HEK293 (cell line): Measurements from ENCODE around the gene FHL2.

Experiments used
- BCL6B ChIP-seq: fragments of 450-650 bp; formaldehyde crosslinking; IDR thresholded peaks from 2 replicates; pipeline ENCODE4 v1.5.1; 2017; ENCODE audit warnings: missing biosample characterization, missing genetic modification characterization
- EGR2 ChIP-seq: fragments of 450-650 bp; formaldehyde crosslinking; IDR thresholded peaks from 2 replicates; pipeline ENCODE4 v1.5.1; 2016; ENCODE audit warnings: low read depth, missing biosample characterization, missing genetic modification characterization
- OVOL3 ChIP-seq: fragments of 450-650 bp; formaldehyde crosslinking; IDR thresholded peaks from 2 replicates; pipeline ENCODE4 v1.5.1; 2016; ENCODE audit warnings: missing biosample characterization, missing genetic modification characterization
- PBX3 ChIP-seq: sonication (generic); formaldehyde crosslinking; IDR thresholded peaks from 2 replicates; pipeline ENCODE4 v1.8.1; 2022; ENCODE audit warnings: mild to moderate bottlenecking, moderate library complexity, missing genetic modification reagents
- TCF7L2 ChIP-seq: IDR thresholded peaks from 2 replicates; pipeline ENCODE4 v1.6.1; 2011; ENCODE audit warnings: low read depth, mild to moderate bottlenecking, inconsistent platforms, low read length, moderate library complexity, borderline replicate concordance
- ZFP37 ChIP-seq: fragments of 450-650 bp; formaldehyde crosslinking; IDR thresholded peaks from 2 replicates; pipeline ENCODE4 v1.5.1; 2016; ENCODE audit warnings: missing biosample characterization, missing genetic modification characterization
- ZNF132 ChIP-seq: fragments of 450-650 bp; formaldehyde crosslinking; IDR thresholded peaks from 2 replicates; pipeline ENCODE4 v1.5.1; 2017; ENCODE audit warnings: missing biosample characterization, missing genetic modification characterization, borderline replicate concordance
- ZNF155 ChIP-seq: fragments of 450-650 bp; formaldehyde crosslinking; IDR thresholded peaks from 2 replicates; pipeline ENCODE4 v1.5.1; 2016; ENCODE audit warnings: missing biosample characterization, missing genetic modification characterization
- ZNF157 ChIP-seq: fragments of 450-650 bp; formaldehyde crosslinking; IDR thresholded peaks from 2 replicates; pipeline ENCODE4 v1.5.1; 2016; ENCODE audit warnings: missing biosample characterization, missing genetic modification characterization
- ZNF175 ChIP-seq: fragments of 450-650 bp; formaldehyde crosslinking; IDR thresholded peaks from 2 replicates; pipeline ENCODE4 v1.5.1; 2016; ENCODE audit warnings: missing biosample characterization, missing genetic modification characterization
- ZNF19 ChIP-seq: fragments of 450-650 bp; formaldehyde crosslinking; IDR thresholded peaks from 2 replicates; pipeline ENCODE4; 2016; ENCODE audit warnings: missing biosample characterization, missing genetic modification characterization, low read depth
- ZNF202 ChIP-seq: fragments of 450-650 bp; formaldehyde crosslinking; IDR thresholded peaks from 2 replicates; pipeline ENCODE4 v1.5.1; 2016; ENCODE audit warnings: missing biosample characterization, missing genetic modification characterization, borderline replicate concordance
- ZNF221 ChIP-seq: fragments of 450-650 bp; formaldehyde crosslinking; IDR thresholded peaks from 2 replicates; pipeline ENCODE4 v1.5.1; 2017; ENCODE audit warnings: missing biosample characterization, missing genetic modification characterization, borderline replicate concordance
- ZNF223 ChIP-seq: fragments of 450-650 bp; formaldehyde crosslinking; IDR thresholded peaks from 2 replicates; pipeline ENCODE4 v1.5.1; 2016; ENCODE audit warnings: missing biosample characterization, missing genetic modification characterization
- ZNF23 ChIP-seq: fragments of 450-650 bp; formaldehyde crosslinking; IDR thresholded peaks from 2 replicates; pipeline ENCODE4 v1.5.1; 2016; ENCODE audit warnings: missing biosample characterization, missing genetic modification characterization, borderline replicate concordance
- ZNF473 ChIP-seq: fragments of 450-650 bp; formaldehyde crosslinking; IDR thresholded peaks from 2 replicates; pipeline ENCODE4 v1.5.1; 2017; ENCODE audit warnings: missing biosample characterization, missing genetic modification characterization
- ZNF510 ChIP-seq: fragments of 450-650 bp; formaldehyde crosslinking; IDR thresholded peaks from 2 replicates; pipeline ENCODE4 v1.5.1; 2018; ENCODE audit warnings: mild to moderate bottlenecking, missing genetic modification characterization, missing biosample characterization; ENCODE audit not compliant: insufficient replicate concordance
- ZNF529 ChIP-seq: fragments of 450-650 bp; formaldehyde crosslinking; IDR thresholded peaks from 2 replicates; pipeline ENCODE4 v1.5.1; 2017; ENCODE audit warnings: missing genetic modification characterization, missing biosample characterization; ENCODE audit not compliant: insufficient replicate concordance
- ZNF544 ChIP-seq: fragments of 450-650 bp; formaldehyde crosslinking; IDR thresholded peaks from 2 replicates; pipeline ENCODE4 v1.5.0; 2017; ENCODE audit warnings: missing biosample characterization, missing genetic modification characterization
- ZNF558 ChIP-seq: fragments of 450-650 bp; formaldehyde crosslinking; IDR thresholded peaks from 2 replicates; pipeline ENCODE4 v1.5.1; 2016; ENCODE audit warnings: missing biosample characterization, missing genetic modification characterization
- ZNF610 ChIP-seq: fragments of 450-650 bp; formaldehyde crosslinking; IDR thresholded peaks from 2 replicates; pipeline ENCODE4 v1.5.1; 2016; ENCODE audit warnings: missing biosample characterization, missing genetic modification characterization, borderline replicate concordance
- ZNF654 ChIP-seq: fragments of 450-650 bp; formaldehyde crosslinking; IDR thresholded peaks from 2 replicates; pipeline ENCODE4 v1.5.1; 2016; ENCODE audit warnings: low read depth, missing biosample characterization, missing genetic modification characterization
- ZNF785 ChIP-seq: fragments of 450-650 bp; formaldehyde crosslinking; IDR thresholded peaks from 2 replicates; pipeline ENCODE4 v1.5.1; 2016; ENCODE audit warnings: missing biosample characterization, missing genetic modification characterization
- ZXDB ChIP-seq: fragments of 450-650 bp; formaldehyde crosslinking; IDR thresholded peaks from 2 replicates; pipeline ENCODE4 v1.5.1; 2016; ENCODE audit warnings: missing biosample characterization, missing genetic modification characterization
- TF ChIP-seq, protein P1 (sequence below): fragments of 450-650 bp; formaldehyde crosslinking; IDR thresholded peaks from 2 replicates; pipeline ENCODE4 v1.5.1; 2016; ENCODE audit warnings: missing biosample characterization, missing genetic modification characterization
- TF ChIP-seq, protein P2 (sequence below): fragments of 450-650 bp; formaldehyde crosslinking; IDR thresholded peaks from 2 replicates; pipeline ENCODE4 v1.5.0; 2017; ENCODE audit warnings: missing biosample characterization, missing genetic modification characterization, borderline replicate concordance
- TF ChIP-seq, protein P3 (sequence below): fragments of 450-650 bp; formaldehyde crosslinking; IDR thresholded peaks from 2 replicates; pipeline ENCODE4 v1.5.1; 2017; ENCODE audit warnings: missing biosample characterization, mild to moderate bottlenecking, missing genetic modification characterization, moderate library complexity
- TF ChIP-seq, protein P4 (sequence below): fragments of 450-650 bp; formaldehyde crosslinking; IDR thresholded peaks from 2 replicates; pipeline ENCODE4 v1.5.1; 2016; ENCODE audit warnings: missing biosample characterization, missing genetic modification characterization, borderline replicate concordance

FHL2 gene

DNA sequence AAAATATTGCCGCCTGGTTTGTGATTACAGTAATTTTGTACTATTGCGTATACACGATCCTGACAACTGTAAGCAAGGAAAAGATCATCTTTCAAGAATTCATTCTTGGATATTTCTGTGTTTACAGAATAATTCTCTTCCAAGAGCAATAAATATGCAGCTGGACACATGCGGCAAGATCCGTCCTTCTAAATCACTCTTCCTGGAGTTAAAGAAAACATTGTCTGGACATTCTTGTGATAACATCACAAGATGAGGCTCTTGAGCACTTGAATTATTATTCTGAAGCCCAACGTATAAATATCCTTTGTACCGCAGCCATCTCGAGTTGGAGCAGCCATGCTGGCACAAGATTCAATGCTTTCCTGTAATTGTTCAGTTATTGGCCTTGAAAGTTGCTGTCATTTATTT lies 9.9 kb downstream of the FHL2 start (continued):
- TF ChIP-seq, protein P1, sequence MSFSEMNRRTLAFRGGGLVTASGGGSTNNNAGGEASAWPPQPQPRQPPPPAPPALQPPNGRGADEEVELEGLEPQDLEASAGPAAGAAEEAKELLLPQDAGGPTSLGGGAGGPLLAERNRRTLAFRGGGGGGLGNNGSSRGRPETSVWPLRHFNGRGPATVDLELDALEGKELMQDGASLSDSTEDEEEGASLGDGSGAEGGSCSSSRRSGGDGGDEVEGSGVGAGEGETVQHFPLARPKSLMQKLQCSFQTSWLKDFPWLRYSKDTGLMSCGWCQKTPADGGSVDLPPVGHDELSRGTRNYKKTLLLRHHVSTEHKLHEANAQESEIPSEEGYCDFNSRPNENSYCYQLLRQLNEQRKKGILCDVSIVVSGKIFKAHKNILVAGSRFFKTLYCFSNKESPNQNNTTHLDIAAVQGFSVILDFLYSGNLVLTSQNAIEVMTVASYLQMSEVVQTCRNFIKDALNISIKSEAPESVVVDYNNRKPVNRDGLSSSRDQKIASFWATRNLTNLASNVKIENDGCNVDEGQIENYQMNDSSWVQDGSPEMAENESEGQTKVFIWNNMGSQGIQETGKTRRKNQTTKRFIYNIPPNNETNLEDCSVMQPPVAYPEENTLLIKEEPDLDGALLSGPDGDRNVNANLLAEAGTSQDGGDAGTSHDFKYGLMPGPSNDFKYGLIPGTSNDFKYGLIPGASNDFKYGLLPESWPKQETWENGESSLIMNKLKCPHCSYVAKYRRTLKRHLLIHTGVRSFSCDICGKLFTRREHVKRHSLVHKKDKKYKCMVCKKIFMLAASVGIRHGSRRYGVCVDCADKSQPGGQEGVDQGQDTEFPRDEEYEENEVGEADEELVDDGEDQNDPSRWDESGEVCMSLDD (tag by site-specific recombination): no peak
- no peak for TF ChIP-seq ZNF473 (tag by site-specific recombination)
- TF ChIP-seq OVOL3 (tag by site-specific recombination): 0 out of 2 replicates have a peak, but pooled peaks have one; percentile 17
- no peak for TF ChIP-seq ZNF544 (tag by site-specific recombination)
- TF ChIP-seq ZNF510: no peak
- TF ChIP-seq ZNF558 (tag by site-specific recombination): no peak
- TF ChIP-seq ZNF654 (tag by site-specific recombination): no peak
- TF ChIP-seq ZNF785 (tag by site-specific recombination): no peak
- no peak for TF ChIP-seq ZNF223 (tag by site-specific recombination)
- TF ChIP-seq, protein P2, sequence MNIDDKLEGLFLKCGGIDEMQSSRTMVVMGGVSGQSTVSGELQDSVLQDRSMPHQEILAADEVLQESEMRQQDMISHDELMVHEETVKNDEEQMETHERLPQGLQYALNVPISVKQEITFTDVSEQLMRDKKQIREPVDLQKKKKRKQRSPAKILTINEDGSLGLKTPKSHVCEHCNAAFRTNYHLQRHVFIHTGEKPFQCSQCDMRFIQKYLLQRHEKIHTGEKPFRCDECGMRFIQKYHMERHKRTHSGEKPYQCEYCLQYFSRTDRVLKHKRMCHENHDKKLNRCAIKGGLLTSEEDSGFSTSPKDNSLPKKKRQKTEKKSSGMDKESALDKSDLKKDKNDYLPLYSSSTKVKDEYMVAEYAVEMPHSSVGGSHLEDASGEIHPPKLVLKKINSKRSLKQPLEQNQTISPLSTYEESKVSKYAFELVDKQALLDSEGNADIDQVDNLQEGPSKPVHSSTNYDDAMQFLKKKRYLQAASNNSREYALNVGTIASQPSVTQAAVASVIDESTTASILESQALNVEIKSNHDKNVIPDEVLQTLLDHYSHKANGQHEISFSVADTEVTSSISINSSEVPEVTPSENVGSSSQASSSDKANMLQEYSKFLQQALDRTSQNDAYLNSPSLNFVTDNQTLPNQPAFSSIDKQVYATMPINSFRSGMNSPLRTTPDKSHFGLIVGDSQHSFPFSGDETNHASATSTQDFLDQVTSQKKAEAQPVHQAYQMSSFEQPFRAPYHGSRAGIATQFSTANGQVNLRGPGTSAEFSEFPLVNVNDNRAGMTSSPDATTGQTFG: no peak
- TF ChIP-seq, protein P3, sequence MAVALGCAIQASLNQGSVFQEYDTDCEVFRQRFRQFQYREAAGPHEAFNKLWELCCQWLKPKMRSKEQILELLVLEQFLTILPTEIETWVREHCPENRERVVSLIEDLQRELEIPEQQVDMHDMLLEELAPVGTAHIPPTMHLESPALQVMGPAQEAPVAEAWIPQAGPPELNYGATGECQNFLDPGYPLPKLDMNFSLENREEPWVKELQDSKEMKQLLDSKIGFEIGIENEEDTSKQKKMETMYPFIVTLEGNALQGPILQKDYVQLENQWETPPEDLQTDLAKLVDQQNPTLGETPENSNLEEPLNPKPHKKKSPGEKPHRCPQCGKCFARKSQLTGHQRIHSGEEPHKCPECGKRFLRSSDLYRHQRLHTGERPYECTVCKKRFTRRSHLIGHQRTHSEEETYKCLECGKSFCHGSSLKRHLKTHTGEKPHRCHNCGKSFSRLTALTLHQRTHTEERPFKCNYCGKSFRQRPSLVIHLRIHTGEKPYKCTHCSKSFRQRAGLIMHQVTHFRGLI (tag by site-specific recombination): peak; percentile 87
- no peak for TF ChIP-seq ZNF155 (tag by site-specific recombination)
- TF ChIP-seq ZNF157 (tag by site-specific recombination): no peak
- peak; percentile 64 for TF ChIP-seq ZXDB (tag by site-specific recombination)
- TF ChIP-seq PBX3 (CRISPR knock-in tag): no peak
- TF ChIP-seq BCL6B (tag by site-specific recombination): no peak; the same call in none of the 2 replicates
- TF ChIP-seq TCF7L2: peak; percentile 82
- TF ChIP-seq EGR2 (tag by site-specific recombination): no peak
- TF ChIP-seq, protein P4, sequence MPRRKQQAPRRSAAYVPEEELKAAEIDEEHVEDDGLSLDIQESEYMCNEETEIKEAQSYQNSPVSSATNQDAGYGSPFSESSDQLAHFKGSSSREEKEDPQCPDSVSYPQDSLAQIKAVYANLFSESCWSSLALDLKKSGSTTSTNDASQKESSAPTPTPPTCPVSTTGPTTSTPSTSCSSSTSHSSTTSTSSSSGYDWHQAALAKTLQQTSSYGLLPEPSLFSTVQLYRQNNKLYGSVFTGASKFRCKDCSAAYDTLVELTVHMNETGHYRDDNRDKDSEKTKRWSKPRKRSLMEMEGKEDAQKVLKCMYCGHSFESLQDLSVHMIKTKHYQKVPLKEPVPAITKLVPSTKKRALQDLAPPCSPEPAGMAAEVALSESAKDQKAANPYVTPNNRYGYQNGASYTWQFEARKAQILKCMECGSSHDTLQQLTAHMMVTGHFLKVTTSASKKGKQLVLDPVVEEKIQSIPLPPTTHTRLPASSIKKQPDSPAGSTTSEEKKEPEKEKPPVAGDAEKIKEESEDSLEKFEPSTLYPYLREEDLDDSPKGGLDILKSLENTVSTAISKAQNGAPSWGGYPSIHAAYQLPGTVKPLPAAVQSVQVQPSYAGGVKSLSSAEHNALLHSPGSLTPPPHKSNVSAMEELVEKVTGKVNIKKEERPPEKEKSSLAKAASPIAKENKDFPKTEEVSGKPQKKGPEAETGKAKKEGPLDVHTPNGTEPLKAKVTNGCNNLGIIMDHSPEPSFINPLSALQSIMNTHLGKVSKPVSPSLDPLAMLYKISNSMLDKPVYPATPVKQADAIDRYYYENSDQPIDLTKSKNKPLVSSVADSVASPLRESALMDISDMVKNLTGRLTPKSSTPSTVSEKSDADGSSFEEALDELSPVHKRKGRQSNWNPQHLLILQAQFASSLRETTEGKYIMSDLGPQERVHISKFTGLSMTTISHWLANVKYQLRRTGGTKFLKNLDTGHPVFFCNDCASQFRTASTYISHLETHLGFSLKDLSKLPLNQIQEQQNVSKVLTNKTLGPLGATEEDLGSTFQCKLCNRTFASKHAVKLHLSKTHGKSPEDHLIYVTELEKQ (tag by site-specific recombination): no peak
- TF ChIP-seq ZNF221 (tag by site-specific recombination): no peak
- TF ChIP-seq ZNF23 (tag by site-specific recombination): no peak
- TF ChIP-seq ZNF202 (tag by site-specific recombination): no peak
- no peak for TF ChIP-seq ZNF529 (tag by site-specific recombination)
- no peak for TF ChIP-seq ZNF610
- no peak for TF ChIP-seq ZFP37 (tag by site-specific recombination)
- no peak for TF ChIP-seq ZNF175 (tag by site-specific recombination)
- TF ChIP-seq ZNF132 (tag by site-specific recombination): no peak
- TF ChIP-seq ZNF19 (tag by site-specific recombination): no peak
